NCI-H187 treated with DMSO at 0.1 percent for 48 hours (cell line): ENCODE data around the gene MPZL2.
"Not testable (repeated sequence)": the region's sequence is repeated elsewhere in the genome, so short reads cannot be mapped to it uniquely, and the experiment has no call there.

Source experiments
- DNase-seq: peaks from one replicate; lab custom pipeline; 2025; lab: John Stamatoyannopoulos, UW

The MPZL2 gene

GRCh38 chr11:118263695-118264568, at the start of gene MPZL2:
MPZL2 (minus strand) TSS chr11:118264297; CDS start chr11:118264153, 144 bp downstream.
- DNase-seq, result no peak

- no peak for DNase-seq
Observed at GRCh38 chr11:118313242-118313641, 49.1 kb upstream of the MPZL2 start.

- DNase-seq, result no peak
Observed at GRCh38 chr11:118312328-118312727, 48.2 kb upstream of the MPZL2 start.

GRCh38 chr11:118311518-118311917, 47.4 kb upstream of the MPZL2 start:
- no peak for DNase-seq

- DNase-seq, result no peak
Observed at GRCh38 chr11:118310781-118311485, 46.8 kb upstream of the MPZL2 start.

GRCh38 chr11:118310271-118310670, 46.2 kb upstream of the MPZL2 start:
- DNase-seq, result no peak

GRCh38 chr11:118308995-118309528, 45.0 kb upstream of the MPZL2 start:
- DNase-seq, result not testable (repeated sequence)

- no peak for DNase-seq
Observed at GRCh38 chr11:118306556-118306955, 42.5 kb upstream of the MPZL2 start.

GRCh38 chr11:118305726-118306125, 41.6 kb upstream of the MPZL2 start:
- no peak for DNase-seq

GRCh38 chr11:118304568-118305248, 40.6 kb upstream of the MPZL2 start, which contains the start of gene CD3E:
CD3E (plus strand) TSS chr11:118304730; CDS start chr11:118304953, 223 bp downstream.
- DNase-seq, result no peak

GRCh38 chr11:118304227-118304567, 40.1 kb upstream of the MPZL2 start:
- DNase-seq, result no peak

- DNase-seq, result no peak
Observed at GRCh38 chr11:118301600-118302195, 37.6 kb upstream of the MPZL2 start.

GRCh38 chr11:118295815-118296454, 31.8 kb upstream of the MPZL2 start:
- DNase-seq, result no peak

- DNase-seq, result no peak
Observed at GRCh38 chr11:118295199-118295598, 31.1 kb upstream of the MPZL2 start.

GRCh38 chr11:118294053-118294452, 30.0 kb upstream of the MPZL2 start:
- no peak for DNase-seq

GRCh38 chr11:118291477-118292135, 27.5 kb upstream of the MPZL2 start:
- DNase-seq, result no peak

GRCh38 chr11:118290923-118291322, 26.8 kb upstream of the MPZL2 start:
- DNase-seq, result no peak

- no peak for DNase-seq
Observed at GRCh38 chr11:118289401-118289800, 25.3 kb upstream of the MPZL2 start.

GRCh38 chr11:118287006-118287405, 22.9 kb upstream of the MPZL2 start:
- DNase-seq, result no peak

- no peak for DNase-seq
Observed at GRCh38 chr11:118286545-118286944, 22.4 kb upstream of the MPZL2 start.
